GM12892 (cell line): Measurements from ENCODE around the gene GALM.

Experiments used
- DNase-seq: peaks from one replicate; pipeline ENCODE4 v3.0.0; 2011; ENCODE audit not compliant: insufficient read length
- FAIRE-seq: peaks from 2 replicates; lab custom pipeline; 2011; peaks lifted over from hg19 to GRCh38; lab: Jason Lieb, UNC
- POLR2A ChIP-seq: IDR thresholded peaks from 2 replicates; pipeline ENCODE4 v1.6.1; 2011; ENCODE audit warnings: low read depth, low read length, control low read depth
- POLR2AphosphoS5 ChIP-seq: IDR thresholded peaks from 2 replicates; pipeline ENCODE4 v1.6.1; 2011; ENCODE audit warnings: low read depth, low read length, control low read depth
- TAF1 ChIP-seq: IDR thresholded peaks from 2 replicates; pipeline ENCODE4 v1.6.1; 2011; ENCODE audit warnings: low read depth, mild to moderate bottlenecking, control low read depth, low read length, borderline replicate concordance

The GALM gene

DNA sequence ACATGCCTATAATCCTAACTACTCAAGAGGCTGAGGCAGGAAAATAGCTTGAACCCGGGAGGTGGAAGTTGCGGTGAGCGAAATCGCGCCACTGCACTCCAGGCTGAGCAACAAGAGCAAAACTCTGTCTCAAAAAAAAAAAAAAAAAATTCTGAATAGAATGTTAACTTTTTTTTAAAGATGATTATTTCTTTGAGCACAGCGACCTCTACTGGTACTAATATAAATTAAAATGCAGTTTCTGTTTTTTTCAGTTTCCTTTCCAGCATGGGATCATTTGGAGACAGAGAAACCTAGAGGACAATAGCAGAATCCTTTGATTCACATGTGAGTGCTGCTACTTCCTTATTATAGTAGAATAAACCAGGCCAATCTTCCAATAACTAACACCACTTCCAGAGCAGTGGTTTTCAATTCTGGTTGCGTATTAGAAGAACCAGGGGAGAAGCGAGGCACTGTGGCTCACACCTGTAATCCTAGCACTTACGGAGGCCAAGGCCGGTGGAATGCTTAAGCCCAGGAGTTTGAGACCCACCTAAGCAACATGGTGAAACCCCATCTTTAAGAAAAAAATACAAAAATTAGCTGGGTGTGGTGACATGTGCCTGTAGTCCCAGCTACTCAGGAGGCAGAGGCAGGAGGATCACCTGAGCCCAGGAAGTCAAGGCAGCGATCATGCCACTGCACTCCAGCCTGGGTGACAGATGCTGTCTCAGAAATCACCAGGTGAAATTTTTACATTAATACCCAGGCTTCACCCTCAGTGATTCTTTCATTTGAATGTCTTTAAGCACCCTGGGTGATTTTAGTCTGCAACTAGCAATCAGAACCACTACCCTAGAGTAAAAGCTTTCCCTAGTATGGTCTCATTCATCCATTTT lies 75.2 kb downstream of the GALM start:
- no peak for FAIRE-seq
- DNase-seq = no peak
- peak; percentile 45 for TF ChIP-seq POLR2AphosphoS5
- no peak for TF ChIP-seq TAF1
- TF ChIP-seq POLR2A = peak; percentile 16; the same call in 1 of the 2 replicates

DNA sequence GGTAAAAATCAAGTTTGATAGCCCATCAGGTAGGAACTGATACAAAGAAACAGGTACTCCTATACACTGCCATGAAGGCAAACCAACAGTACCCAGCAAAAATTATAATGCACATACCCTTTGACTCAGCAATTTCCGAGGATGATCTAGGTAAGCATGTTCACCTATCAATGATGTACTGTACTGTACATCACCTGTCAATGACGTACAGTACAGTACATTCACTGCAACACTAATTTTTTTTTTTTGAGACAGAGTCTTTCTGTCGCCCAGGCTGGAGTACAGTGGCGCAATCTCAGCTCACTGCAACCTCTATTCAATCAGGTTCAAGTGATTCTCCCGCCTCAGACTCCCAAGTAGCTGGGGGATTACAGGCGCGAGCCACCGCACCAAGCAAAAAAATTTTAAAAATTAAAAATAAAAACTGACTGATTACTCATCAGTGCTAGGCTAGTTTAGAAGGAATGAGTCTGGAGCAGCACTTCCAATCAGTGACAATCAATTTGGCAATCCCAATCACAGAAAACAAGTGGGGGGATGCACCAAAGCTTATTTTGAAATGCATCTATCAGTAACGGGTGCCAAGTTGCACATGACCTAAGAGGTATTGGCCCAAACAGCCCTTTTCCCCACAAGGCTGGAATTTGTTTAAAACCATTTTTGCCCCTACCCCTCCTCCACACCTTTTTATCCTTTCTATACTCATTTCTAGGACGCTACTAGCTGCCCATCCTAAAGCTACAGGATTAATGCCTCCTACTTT lies 77.1 kb downstream of the GALM start:
- TF ChIP-seq POLR2AphosphoS5 (peak; percentile 87), TAF1 (no peak), POLR2A (peak; percentile 35)
- no peak for FAIRE-seq
- DNase-seq = no peak

DNA sequence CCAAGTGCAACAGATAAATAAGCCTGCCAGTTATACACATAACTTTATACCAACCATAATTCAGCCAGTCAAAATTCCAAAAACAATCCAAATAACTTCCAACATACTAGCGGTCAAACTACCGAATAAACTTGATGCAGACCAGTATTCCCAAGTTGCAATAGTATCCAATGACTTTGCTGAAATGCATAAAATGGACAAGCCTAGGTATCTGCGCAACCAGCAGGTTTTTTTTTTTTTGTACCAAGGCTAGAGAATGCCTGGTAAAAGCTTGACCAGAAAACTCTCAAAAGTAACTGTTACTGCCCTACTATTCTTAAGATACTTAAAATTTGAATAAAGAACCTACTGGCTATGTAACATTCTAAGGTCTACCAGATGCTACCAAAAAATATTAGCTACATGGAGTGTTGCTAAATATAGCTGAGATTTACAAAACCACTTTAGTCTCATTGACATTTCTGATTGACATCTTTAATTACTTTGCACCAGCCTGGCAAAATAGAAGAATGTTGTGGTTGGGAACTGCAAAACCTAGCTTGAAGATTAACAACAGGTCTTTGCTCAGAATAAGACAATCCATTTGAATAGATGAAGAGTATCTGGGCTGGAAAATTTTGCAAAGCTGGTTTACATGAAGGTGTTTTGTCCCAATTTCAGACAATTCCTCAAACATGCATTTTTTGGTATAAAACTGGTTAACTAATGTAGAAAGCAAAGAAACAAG lies 77.9 kb downstream of the GALM start:
- no peak; the same call in 1 of the 2 replicates for TF ChIP-seq POLR2AphosphoS5
- peak; percentile 49; the same call in 1 of the 2 replicates for TF ChIP-seq POLR2A
- no peak for TF ChIP-seq TAF1
- FAIRE-seq (no peak), DNase-seq (no peak)

DNA sequence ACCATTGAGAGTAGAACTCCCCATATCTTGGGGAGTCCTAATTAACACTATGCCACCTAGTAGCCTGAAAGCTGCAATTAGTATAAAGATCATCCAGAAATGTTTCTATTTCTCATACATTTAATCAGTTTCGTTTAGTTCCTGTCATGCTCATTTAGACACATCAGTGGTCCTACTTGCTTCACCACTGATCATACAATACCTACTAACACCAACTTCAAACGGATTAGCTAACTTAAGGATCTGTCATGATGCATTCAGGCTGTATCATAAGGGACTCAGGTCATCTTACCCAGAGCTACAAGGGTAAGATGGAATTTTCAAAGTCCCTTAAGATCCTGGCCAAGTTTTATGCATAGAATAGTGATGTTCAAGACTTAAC lies 78.5 kb downstream of the GALM start:
- TF ChIP-seq POLR2A (no peak), TAF1 (no peak), POLR2AphosphoS5 (no peak)
- FAIRE-seq = no peak
- no peak for DNase-seq

DNA sequence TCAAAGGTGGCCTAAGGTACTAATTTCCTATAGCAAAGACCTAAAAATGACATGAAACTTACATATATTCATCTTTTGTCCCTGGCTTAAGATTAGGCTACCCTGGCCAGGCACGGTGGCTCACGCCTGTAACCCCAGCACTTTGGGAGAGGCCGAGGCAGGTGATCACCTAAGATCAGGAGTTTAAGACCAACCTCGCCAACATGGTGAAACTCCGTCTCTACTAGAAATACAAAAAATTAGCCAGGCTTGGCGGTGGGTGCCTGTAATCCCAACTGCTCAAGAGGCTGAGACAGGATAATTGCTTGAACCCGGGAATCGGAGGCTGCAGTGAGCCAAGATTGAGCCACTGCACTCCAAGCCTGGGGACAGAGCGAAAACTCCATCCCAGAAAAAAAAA lies 79.4 kb downstream of the GALM start:
- no peak for DNase-seq
- TF ChIP-seq POLR2AphosphoS5 = no peak
- peak; percentile 33; the same call in 1 of the 2 replicates for TF ChIP-seq POLR2A
- no peak for FAIRE-seq

DNA sequence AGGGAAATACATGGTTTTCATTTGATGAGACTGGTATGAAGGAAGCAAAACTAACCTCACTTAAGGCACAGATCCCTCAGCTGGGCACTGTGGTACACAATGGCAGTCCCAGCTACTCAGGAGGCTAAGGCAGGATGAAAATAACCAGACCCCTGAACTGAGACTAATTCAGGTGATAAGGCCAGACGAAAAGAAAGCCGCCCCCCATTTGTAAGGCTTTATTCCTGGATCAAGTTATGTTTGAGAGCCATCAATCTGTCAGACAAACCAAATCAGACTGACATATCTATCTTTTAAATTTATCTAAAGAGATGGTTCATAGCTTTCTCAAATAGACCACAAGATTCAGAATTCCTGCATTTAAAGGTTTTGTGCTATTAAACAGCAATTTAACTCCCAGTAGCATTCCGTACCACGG lies 81.1 kb downstream of the GALM start:
- DNase-seq (no peak), FAIRE-seq (no peak)
- TF ChIP-seq POLR2AphosphoS5 (no peak), POLR2A (peak; percentile 37), TAF1 (no peak)

DNA sequence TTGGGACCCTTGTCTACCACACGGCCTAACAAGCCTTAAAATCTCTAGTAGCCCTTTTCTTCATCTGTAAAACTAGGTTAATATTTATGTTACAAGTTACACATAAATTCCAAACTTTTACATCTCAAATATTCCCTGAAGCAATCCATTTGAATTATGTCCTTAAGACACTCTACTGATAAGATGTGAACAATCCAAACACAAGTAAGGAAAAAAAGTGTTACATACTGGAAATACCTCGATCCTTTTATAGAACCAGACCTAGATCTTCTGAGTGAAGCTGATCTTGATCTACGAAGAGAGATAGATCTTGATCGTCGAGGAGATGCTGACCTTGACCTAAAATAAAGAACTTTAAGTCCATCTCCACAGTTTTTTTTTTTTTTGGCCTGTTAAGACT lies 81.9 kb downstream of the GALM start:
- TF ChIP-seq TAF1 = no peak
- no peak for TF ChIP-seq POLR2AphosphoS5
- no peak for TF ChIP-seq POLR2A
- DNase-seq (no peak), FAIRE-seq (no peak)

DNA sequence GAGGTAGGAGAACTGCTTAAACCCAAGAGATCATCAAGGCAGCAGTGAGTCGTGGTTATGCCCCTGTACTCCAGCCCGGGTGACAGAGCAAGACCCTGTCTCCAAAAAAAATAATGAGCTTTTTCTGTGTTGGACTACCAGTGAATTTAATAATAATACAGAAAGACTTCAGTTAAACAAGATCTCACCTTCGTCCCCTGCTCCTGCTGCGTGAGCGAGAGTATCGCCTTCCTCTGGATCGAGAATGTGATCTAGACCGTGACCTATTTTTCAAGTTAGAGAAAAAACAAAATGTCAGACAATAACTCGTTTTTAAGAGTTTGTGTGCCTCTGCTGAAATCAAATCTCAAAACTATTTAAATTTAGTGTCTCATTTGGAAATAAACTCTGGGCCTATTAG lies 82.5 kb downstream of the GALM start:
- FAIRE-seq (no peak), DNase-seq (no peak)
- TF ChIP-seq POLR2AphosphoS5 (no peak), TAF1 (no peak), POLR2A (no peak; the same call in 1 of the 2 replicates)

DNA sequence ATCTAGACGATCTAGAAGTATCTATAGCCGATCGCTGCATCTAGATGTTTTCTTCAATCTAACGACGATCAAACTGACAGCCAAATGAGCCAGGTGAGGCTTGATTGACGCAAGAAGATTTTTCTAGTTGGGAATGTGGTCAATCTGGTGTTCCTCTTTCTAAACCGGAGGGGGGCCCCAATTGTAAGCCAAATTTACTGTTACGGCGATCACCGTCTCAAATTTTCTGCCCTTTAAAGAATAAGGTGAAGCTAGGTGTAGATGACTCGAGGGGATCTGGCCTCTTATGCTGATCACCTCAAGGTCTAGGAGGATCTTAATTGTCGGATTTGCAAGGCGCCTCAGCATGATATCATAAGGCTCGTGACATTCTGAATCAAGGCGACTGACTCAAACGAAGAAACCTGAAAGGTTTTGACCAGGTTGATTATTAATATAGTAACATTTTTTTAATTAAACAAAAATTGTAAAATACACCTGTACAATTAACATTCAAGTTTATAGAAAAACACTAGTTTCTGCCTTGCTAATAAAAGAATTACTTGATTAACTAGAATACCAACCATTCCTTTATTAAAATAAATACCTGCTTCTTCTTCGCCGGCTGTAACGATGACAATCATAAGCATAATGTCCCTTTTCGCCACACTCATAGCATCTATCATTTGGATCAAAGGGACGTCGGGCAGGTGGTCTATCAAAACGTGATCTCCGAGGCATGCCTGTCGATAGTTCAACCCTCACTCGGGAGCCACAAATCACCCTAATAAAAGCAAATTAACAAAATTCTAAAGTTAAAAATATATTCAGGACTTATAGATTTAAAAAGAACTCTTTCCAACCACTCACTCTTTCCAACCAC lies 83.3 kb downstream of the GALM start:
- DNase-seq (no peak), FAIRE-seq (no peak)
- no peak for TF ChIP-seq POLR2AphosphoS5
- TF ChIP-seq TAF1 = no peak
- no peak; the same call in none of the 2 replicates for TF ChIP-seq POLR2A
